ENCODE data around the gene ADAM12. TPM values are rescaled to one million over a fixed set of nuclear protein-coding genes. Genes with fewer than 3 reads are reported as not detected.

Gene ADAM12
- total RNA-seq, 2 donors from 2014 or later, result 15.2 to 36.6 TPM

- H3K9me3 ChIP-seq (ENCODE audit: control insufficient read depth, low read length, poor library complexity, severe bottlenecking), result peaks cover 4% of the 10 kb centered on the region
- Mint-ChIP-seq H3K4me1 (no peaks in the 10 kb centered on the region), H3K27me3 (no peaks in the 10 kb centered on the region), H3K36me3 (ENCODE audit: low read depth) (no peaks in the 10 kb centered on the region), H3K4me3 (no peak overlapping the region), H3K27ac (no peak overlapping the region)
- ATAC-seq (no peak), DNase-seq (no peak)
These were observed 11.3 kb downstream of the ADAM12 start for GRCh38 chr10:126376956-126377355.

- DNase-seq (no peak), ATAC-seq (no peak)
- peaks cover 4% of the 10 kb centered on the region for H3K9me3 ChIP-seq (ENCODE audit: control insufficient read depth, low read length, poor library complexity, severe bottlenecking)
- H3K4me3 Mint-ChIP-seq, result no peak overlapping the region
- H3K36me3 Mint-ChIP-seq (ENCODE audit: low read depth), result no peaks in the 10 kb centered on the region
- H3K27me3 Mint-ChIP-seq, result no peaks in the 10 kb centered on the region
- no peak overlapping the region for H3K27ac Mint-ChIP-seq
- no peaks in the 10 kb centered on the region for H3K4me1 Mint-ChIP-seq
These were observed 12.2 kb downstream of the ADAM12 start for GRCh38 chr10:126375926-126376554.

GRCh38 chr10:126375299-126375698 lies 13.0 kb downstream of the ADAM12 start:
- no peak for ATAC-seq
- Mint-ChIP-seq H3K27me3 (no peaks in the 10 kb centered on the region), H3K36me3 (ENCODE audit: low read depth) (no peaks in the 10 kb centered on the region), H3K27ac (no peak overlapping the region), H3K4me1 (no peaks in the 10 kb centered on the region), H3K4me3 (no peak overlapping the region)
- peaks cover 4% of the 10 kb centered on the region for H3K9me3 ChIP-seq (ENCODE audit: control insufficient read depth, low read length, poor library complexity, severe bottlenecking)
- DNase-seq, result no peak

- peaks cover 4% of the 10 kb centered on the region for H3K9me3 ChIP-seq (ENCODE audit: control insufficient read depth, low read length, poor library complexity, severe bottlenecking)
- H3K27me3 Mint-ChIP-seq, result no peaks in the 10 kb centered on the region
- DNase-seq, result no peak
These were observed 13.8 kb downstream of the ADAM12 start for GRCh38 chr10:126374435-126374834.

GRCh38 chr10:126373972-126374371 lies 14.3 kb downstream of the ADAM12 start:
- Mint-ChIP-seq H3K36me3 (ENCODE audit: low read depth) (no peaks in the 10 kb centered on the region), H3K4me1 (no peaks in the 10 kb centered on the region), H3K4me3 (no peak overlapping the region), H3K27ac (no peak overlapping the region), H3K27me3 (no peaks in the 10 kb centered on the region)
- ATAC-seq (no peak), DNase-seq (no peak)
- peaks cover 4% of the 10 kb centered on the region for H3K9me3 ChIP-seq (ENCODE audit: control insufficient read depth, low read length, poor library complexity, severe bottlenecking)

More at GRCh38 chr10:126374435-126374834, 13.8 kb downstream of the ADAM12 start:
- H3K36me3 Mint-ChIP-seq (ENCODE audit: low read depth), result no peaks in the 10 kb centered on the region
- no peak for ATAC-seq
- H3K4me1 Mint-ChIP-seq, result no peaks in the 10 kb centered on the region
- H3K27ac Mint-ChIP-seq, result no peak overlapping the region
- H3K4me3 Mint-ChIP-seq, result no peak overlapping the region

- ATAC-seq (no peak), DNase-seq (no peak)
- Mint-ChIP-seq H3K27ac (no peak overlapping the region), H3K27me3 (no peaks in the 10 kb centered on the region), H3K4me1 (no peaks in the 10 kb centered on the region), H3K4me3 (no peak overlapping the region), H3K36me3 (ENCODE audit: low read depth) (no peaks in the 10 kb centered on the region)
- peaks cover 4% of the 10 kb centered on the region for H3K9me3 ChIP-seq (ENCODE audit: control insufficient read depth, low read length, poor library complexity, severe bottlenecking)
These were observed 15.1 kb downstream of the ADAM12 start for GRCh38 chr10:126373147-126373546.

- Mint-ChIP-seq H3K4me3 (no peak overlapping the region), H3K27me3 (no peaks in the 10 kb centered on the region), H3K27ac (no peak overlapping the region), H3K36me3 (ENCODE audit: low read depth) (no peaks in the 10 kb centered on the region), H3K4me1 (no peaks in the 10 kb centered on the region)
- ATAC-seq, result no peak
- DNase-seq, result no peak
- peaks cover 4% of the 10 kb centered on the region for H3K9me3 ChIP-seq (ENCODE audit: control insufficient read depth, low read length, poor library complexity, severe bottlenecking)
These were observed 15.9 kb downstream of the ADAM12 start for GRCh38 chr10:126372396-126372795.

GRCh38 chr10:126369125-126369710 lies 19.1 kb downstream of the ADAM12 start:
- Mint-ChIP-seq H3K4me1 (peaks cover 2% of the 10 kb centered on the region), H3K4me3 (no peak overlapping the region), H3K27me3 (no peaks in the 10 kb centered on the region), H3K36me3 (ENCODE audit: low read depth) (no peaks in the 10 kb centered on the region), H3K27ac (peak overlapping the region; percentile 37)
- H3K9me3 ChIP-seq (ENCODE audit: control insufficient read depth, low read length, poor library complexity, severe bottlenecking), result peaks cover 4% of the 10 kb centered on the region
- DNase-seq (no peak), ATAC-seq (no peak)

- H3K27me3 Mint-ChIP-seq, result no peaks in the 10 kb centered on the region
- H3K27ac Mint-ChIP-seq, result no peak overlapping the region
- no peaks in the 10 kb centered on the region for H3K36me3 Mint-ChIP-seq (ENCODE audit: low read depth)
- H3K4me3 Mint-ChIP-seq, result no peak overlapping the region
- H3K4me1 Mint-ChIP-seq, result no peaks in the 10 kb centered on the region
- DNase-seq (no peak), ATAC-seq (no peak)
- no peaks in the 10 kb centered on the region for H3K9me3 ChIP-seq (ENCODE audit: control insufficient read depth, low read length, poor library complexity, severe bottlenecking)
These were observed 31.1 kb downstream of the ADAM12 start for GRCh38 chr10:126357169-126357568.

- Mint-ChIP-seq H3K27ac (no peak overlapping the region), H3K4me3 (no peak overlapping the region), H3K27me3 (no peaks in the 10 kb centered on the region), H3K4me1 (no peaks in the 10 kb centered on the region), H3K36me3 (ENCODE audit: low read depth) (no peaks in the 10 kb centered on the region)
- ATAC-seq (no peak), DNase-seq (no peak)
- no peaks in the 10 kb centered on the region for H3K9me3 ChIP-seq (ENCODE audit: control insufficient read depth, low read length, poor library complexity, severe bottlenecking)
These were observed 34.6 kb downstream of the ADAM12 start for GRCh38 chr10:126353666-126354065.

- Mint-ChIP-seq H3K4me1 (no peaks in the 10 kb centered on the region), H3K27ac (no peak overlapping the region), H3K4me3 (no peak overlapping the region), H3K36me3 (ENCODE audit: low read depth) (no peaks in the 10 kb centered on the region), H3K27me3 (no peaks in the 10 kb centered on the region)
- ATAC-seq, result no peak
- no peaks in the 10 kb centered on the region for H3K9me3 ChIP-seq (ENCODE audit: control insufficient read depth, low read length, poor library complexity, severe bottlenecking)
- no peak for DNase-seq
These were observed 35.8 kb downstream of the ADAM12 start for GRCh38 chr10:126352453-126352852.

- Mint-ChIP-seq H3K4me1 (no peaks in the 10 kb centered on the region), H3K27me3 (no peaks in the 10 kb centered on the region), H3K4me3 (no peak overlapping the region), H3K27ac (no peak overlapping the region), H3K36me3 (ENCODE audit: low read depth) (no peaks in the 10 kb centered on the region)
- DNase-seq, result no peak
- no peak for ATAC-seq
- no peaks in the 10 kb centered on the region for H3K9me3 ChIP-seq (ENCODE audit: control insufficient read depth, low read length, poor library complexity, severe bottlenecking)
These were observed 37.3 kb downstream of the ADAM12 start for GRCh38 chr10:126351021-126351420.

- H3K27me3 Mint-ChIP-seq, result no peaks in the 10 kb centered on the region
- ATAC-seq, result no peak
- no peak overlapping the region for H3K4me3 Mint-ChIP-seq
- H3K36me3 Mint-ChIP-seq (ENCODE audit: low read depth), result no peaks in the 10 kb centered on the region
- no peak overlapping the region for H3K27ac Mint-ChIP-seq
- no peaks in the 10 kb centered on the region for H3K9me3 ChIP-seq (ENCODE audit: control insufficient read depth, low read length, poor library complexity, severe bottlenecking)
- H3K4me1 Mint-ChIP-seq, result no peaks in the 10 kb centered on the region
- DNase-seq, result no peak
These were observed 37.9 kb downstream of the ADAM12 start for GRCh38 chr10:126350216-126350992.
